Measurements from ENCODE around the gene ACSL4.
"Not testable (repeated sequence)": the region's sequence is repeated elsewhere in the genome, so short reads cannot be mapped to it uniquely, and the experiment has no call there.

Gene ACSL4

DNA sequence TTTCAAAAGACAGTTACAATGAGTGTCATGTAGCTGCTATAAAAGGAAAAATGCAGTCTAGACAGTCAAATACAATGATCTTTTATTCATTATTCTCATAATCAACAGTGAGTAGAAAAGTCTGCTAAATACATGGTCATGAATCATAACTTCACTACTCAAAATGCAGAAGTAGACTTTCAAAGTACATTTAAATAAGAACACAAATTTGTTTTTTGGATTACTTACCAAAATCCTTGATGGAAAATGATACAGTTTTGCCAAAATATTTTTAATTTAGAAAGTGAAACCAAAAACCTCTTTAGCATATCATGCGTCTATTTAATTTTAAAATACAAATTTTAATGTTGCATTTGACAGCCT, 4.9 kb downstream of the ACSL4 start:
- DNase-seq (ENCODE audit: low read depth): no peak

DNA sequence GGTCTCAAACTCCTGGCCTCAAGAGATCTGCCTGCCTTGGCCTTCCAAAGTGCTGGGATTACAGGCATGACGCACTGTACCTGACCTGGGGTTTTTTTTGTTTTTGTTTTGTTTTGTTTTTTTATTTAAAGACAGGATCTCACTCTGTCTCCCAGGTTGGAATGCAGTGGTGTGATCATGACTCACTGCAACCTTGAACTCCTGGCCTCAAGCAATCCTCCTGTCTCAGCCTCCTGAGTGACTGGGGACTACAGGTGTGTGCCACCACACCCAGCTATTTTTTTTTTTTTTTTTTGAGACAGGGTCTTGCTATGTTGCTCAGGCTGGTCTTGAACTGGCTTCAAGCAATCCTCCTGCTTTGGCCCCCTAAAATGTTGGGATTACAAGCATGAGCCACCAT, 8.1 kb downstream of the ACSL4 start:
- DNase-seq (ENCODE audit: low read depth): not testable (repeated sequence)

DNA sequence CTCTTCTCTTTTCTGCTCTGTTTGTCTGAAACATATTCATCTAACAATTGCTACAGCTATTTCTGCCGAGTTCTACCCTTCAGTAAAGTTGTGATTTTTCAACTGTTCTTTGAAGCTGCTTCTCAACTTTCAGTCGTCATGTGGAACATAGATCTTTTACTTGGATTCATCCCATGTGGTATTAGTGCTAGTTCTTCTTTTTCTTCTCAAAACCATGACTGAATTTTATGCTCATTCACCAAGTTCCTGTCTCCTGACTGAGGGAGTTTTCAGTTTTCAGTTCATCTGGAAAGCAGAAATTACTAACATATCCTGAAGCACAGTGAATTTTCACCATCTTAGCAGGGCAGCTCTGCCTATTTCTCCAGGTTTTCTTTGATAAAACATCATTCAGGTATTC, 12.1 kb downstream of the ACSL4 start:
- no peak for DNase-seq (ENCODE audit: low read depth)

DNA sequence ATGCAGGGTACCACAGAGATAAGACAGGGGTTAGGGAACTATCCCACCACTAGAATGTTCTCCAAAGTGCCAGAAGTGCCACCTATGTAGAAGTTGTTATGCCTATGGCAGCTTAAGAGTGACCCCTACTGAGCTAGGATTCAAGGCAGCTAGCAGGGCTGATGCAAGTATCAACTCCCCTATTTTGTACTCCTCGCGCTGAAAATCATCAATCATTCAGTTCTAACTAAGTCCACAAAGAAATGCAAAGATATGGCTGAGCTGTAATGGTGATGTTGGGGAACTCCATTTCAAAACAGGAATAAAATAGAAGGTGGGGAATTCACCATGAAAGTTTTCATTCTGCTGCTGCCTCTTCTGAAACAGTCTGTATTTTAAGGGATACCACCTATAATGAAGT, 13.8 kb downstream of the ACSL4 start:
- DNase-seq (ENCODE audit: low read depth): no peak

DNA sequence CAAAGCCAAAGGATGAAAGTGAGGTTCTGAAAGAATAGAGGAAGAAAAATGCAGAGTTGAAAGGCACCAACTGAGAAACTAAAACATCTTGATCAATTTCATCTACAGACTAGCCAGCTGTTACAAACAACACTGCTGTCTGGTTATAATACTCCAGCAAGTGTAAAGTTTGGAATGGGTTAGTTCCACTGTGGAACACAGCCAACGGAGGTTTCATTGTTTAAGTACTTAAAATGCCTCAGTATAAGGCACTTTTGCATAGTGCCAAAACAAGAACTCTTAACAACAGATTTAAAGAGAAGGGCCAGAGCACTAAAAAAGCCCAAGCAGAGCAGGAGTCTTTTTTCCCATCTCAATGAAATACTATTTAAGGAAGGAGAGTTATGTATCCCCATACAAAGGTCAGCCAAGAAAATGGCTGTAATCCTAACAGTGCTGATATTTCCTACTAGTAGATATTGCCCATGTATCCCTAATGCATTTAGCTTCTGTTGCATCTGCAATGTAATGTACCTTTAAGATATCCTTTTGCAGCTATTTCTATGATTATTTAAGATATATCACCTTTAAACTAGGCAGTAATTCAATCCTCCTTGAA, 16.5 kb downstream of the ACSL4 start:
- no peak for DNase-seq (ENCODE audit: low read depth)

DNA sequence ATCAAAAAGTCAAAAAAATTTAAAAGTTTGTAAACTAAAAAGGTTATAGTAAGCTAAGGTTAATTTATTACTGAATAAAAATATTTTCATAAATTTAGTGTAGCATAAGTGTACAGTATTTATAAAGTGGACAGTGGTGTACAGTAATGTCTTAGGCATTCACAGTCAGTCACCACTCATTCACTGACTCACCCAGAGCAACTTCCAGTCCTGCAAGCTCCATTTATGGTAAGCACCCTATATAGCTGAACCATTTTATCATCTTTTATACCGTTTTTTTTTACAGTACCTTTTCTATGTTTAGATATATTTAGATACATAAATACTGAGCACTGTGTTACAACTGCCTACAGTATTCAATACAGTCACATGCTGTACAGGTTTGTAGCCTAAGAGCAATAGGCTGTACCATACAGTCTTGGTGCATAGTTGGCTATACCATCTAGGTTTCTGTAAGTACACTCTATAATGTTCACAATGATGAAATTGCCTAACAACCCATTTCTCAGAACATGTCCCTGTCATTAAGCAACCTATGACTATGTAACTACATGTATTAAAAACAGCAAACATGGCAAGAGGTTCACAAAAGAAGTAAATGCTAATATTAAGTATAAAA, 18.6 kb downstream of the ACSL4 start:
- no peak for DNase-seq (ENCODE audit: low read depth)

DNA sequence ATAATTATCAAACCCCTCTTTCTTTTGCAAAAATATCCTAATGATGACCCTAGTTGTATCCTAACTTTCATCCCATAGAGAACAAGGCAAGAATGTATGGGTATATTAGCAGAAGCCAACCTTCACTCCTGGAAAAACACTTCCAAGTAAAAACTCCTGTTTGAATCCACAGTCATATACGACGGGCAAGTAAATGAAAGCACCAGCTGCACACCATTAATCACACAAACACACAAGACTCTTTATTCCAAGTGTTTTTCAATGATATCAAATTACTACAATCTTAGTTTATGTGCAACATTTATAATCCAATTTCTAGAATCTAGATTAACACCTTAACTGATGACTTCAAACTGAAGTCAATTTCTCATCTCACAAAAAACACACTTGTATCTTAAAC, 22.9 kb downstream of the ACSL4 start:
- no peak for DNase-seq (ENCODE audit: low read depth)

DNA sequence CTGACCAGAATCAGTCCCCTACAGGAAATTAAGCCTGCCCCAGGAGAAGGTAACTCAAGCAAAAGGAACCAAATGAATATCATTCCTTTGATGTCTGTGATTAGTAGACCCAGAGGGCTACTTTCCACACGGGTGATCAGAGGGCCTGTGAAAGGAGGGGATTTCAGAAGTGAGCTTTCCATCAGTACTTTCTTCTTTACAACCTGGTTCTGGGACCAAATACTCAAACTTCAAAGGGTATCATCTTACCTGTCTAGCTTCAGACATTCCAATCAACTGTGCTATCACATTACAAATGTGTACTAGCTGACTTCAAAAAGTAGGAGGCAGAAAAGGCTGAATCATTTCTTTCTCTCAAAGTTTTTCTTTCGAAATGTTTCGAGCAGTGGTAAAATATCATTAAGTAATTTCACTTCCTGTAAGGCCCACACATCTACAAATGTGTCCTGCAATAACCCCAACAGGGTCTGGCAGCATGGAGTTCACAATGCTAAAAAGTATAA, 23.9 kb downstream of the ACSL4 start:
- DNase-seq (ENCODE audit: low read depth): no peak

DNA sequence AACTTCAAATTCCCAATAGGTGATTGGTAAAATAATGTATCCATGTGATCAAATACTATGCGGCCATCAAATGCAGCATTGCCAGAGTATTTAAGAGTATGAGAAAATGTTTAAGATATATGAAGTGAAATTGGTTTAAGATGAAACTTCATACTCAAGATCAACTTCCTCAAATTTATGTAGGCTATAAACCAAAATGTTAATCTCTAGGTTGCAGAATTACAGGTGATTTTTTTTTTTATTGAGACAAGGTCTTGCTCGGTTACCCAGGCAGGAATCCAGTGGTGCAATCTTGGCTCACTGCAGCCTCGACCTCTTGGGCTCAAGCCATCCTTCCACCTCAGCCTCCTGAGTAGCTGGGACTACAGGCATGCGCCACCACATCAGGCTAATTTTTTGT, 25.3 kb downstream of the ACSL4 start:
- DNase-seq (ENCODE audit: low read depth): no peak

DNA sequence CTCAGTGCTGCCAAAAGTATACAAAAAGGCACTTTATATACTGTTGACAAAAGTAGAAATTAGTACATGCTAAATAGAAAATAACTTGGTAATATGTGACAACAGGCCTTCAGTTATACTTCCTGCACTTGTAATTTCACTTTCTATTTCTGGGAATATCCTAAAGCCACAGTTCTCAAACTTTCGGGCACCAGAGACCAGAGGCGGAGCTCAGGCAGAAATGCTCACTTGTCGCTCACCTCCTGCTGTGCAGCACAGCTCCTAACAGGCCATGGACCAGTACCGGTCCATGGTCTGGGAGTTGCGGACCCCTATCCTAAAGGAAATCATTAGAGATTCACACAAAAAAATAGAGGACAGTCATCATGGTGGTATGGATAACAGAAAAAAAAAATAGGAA, 25.7 kb downstream of the ACSL4 start:
- no peak for DNase-seq (ENCODE audit: low read depth)

DNA sequence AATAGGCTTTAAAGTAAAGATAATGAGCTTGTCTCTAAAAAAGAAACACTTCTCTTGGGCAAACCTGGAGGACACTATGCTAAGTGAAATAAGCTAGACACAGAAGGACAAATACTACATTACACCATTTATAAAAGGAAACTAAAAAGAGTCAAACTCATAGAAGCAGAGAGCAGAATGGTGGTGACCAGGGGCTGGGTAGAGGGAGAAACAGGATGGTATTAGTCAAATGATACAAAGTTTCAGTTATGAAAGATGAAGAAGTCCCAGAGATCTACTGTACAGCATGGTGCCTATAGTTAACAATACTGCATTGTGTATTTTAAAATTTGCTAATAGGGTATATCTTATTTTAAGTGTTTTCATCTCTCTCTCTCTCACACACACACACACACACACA, 28.5 kb downstream of the ACSL4 start:
- DNase-seq (ENCODE audit: low read depth): no peak

DNA sequence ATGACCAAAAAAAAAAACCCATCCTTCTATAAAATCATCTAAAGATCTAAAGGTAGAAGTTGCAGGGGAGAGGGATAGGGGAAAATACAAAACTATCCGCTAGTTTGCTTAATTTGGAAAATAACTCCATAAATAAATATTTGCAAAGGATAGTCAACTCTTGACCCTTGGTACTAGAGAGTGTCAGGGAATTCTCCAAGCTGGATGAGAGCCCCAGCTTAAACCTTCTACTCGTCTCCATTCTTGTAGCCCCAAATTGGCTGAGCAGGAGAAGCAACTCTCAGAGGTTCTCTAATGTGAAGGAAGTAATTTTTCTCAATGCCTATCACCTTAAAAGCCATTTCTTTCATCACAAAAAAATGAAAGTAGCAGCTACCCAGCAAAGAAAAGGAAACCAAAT, 35.2 kb downstream of the ACSL4 start:
- DNase-seq (ENCODE audit: low read depth): no peak

DNA sequence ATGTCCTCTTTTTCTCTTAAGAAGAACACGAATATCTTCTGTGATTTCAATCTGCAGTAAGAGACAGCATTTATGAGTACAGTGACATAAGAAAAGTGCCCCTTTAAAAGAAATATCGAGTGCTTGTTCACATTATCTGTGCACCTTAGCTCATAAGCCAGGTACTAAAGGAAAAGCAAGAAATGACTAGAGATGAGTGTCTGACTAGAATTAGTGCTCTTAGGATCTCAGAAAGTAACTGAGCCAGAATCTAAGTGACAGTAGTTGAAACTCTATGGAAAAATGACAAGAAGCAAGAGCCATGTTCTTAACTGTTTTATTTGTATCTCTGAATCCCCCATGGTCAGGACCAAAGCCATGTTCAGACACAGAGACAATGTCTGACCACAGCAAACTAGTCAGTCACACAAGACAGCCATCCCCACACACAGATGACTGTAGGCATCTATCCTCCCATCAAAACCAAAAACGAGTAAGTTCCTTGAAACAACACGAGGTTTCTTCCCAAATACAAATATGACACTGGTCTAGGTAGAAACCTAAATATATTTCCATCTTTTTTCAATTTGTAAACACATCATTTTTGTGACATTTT, 36.8 kb downstream of the ACSL4 start:
- DNase-seq (ENCODE audit: low read depth): no peak

DNA sequence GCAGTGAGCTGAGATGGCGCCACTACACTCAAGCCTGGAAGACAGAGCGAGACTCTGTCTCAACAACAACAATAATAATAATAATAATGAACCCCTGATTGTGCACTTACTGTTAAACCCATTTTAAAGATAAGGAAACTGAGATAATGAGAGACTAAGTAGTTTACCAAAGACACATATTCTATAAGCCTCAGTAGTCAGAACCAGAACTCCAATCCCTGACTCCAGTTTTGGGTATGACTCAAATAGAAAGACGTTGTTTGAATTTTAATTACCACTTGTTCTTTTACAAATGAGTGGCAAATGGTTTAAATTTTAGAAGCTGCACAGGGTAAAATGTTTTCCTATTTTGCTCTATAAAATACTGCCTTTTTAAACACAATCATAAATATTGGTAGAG, 37.4 kb downstream of the ACSL4 start:
- no peak for DNase-seq (ENCODE audit: low read depth)

DNA sequence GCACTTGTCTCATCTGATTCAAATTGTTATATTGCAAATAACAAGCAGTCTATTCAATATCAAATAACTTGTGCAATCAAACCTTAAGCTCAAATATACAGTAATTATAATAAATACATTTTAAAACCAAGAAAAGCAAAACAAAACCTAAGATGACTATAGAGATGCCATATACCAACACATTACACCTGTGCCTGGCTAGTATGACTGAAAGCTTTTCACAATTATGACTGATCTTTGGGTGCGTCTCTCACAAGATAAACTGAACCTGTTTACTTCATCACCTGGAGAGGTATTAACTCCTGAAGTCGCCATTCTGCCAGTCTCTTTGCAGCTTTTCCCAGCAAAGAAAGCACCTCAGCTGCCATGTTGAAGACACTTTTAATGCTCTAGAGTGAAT, 41.3 kb downstream of the ACSL4 start:
- no peak for DNase-seq (ENCODE audit: low read depth)

DNA sequence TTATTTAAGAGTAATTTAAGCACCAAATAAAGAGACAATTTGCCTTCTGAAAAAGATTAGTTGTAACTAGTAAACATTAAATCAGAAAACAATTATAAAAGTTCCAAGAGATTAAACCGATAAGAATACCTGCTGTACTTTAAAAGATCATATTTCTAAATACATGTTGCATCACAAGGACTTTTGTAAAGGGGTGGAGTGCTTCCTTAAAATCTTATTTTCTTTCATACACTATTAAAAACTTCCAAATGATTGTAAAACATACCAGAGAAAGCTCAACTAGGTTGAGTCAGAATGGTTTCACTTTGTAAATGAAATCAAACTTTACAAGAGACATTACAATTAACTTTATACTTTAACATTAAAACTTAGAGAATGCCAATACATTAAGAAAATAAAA, 41.8 kb downstream of the ACSL4 start:
- no peak for DNase-seq (ENCODE audit: low read depth)

DNA sequence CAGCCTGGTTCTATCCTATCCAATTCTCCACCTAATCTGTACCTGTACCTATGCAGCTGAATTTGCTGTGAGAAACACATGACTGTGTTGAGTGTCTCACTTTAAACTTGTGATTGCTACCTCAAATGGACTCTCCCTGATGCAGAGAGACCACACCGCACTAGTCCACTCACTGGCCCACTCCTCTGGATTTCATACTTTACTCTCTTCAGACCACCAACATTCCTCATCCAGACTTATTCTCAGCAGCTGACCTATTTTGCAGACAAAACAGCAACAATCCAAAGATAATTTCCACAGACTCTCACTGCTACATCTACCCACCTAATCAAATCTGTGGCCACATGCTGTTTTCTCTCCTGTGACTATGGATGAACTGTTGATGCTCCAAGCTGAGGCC, 45.2 kb downstream of the ACSL4 start:
- DNase-seq (ENCODE audit: low read depth): no peak

DNA sequence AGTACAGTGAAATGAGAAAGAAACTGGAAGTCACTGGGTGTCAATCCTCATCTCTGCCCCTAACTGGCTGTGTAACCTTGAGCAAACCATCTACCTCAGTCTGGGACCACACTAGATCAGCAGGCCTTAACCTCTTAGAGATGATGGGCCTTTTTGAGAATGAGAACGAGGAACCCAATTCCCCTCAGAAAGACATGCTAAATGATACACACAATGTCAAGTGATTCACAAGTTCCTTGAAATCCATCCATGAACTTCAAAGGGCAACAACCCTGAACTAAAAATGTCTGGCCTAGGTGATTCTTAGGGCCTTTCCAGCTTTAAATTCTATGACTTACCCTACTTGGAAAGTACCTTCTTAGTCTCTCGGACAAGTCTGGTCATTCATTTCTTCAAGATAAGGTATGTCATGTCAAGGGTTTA, 47.4 kb downstream of the ACSL4 start:
- no peak for DNase-seq (ENCODE audit: low read depth)

DNA sequence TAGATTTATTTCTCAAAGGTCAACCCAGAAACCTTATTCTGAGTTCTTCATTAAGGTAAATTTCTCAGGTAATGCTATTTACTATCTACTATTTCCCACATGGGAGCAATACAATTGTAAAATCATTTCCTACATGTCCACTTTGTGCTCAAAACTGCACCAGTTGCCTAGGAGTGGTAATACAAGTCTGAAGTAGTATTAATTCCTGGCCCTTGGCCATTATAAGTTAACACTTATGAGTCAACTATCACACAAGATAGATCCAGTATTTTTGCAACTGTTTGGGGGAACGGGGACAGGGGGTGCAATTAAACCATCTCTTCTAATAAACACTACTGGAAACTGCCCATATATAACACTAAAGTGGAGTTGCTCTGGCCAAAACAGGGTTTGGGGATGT, 48.9 kb downstream of the ACSL4 start:
- DNase-seq (ENCODE audit: low read depth): no peak

DNA sequence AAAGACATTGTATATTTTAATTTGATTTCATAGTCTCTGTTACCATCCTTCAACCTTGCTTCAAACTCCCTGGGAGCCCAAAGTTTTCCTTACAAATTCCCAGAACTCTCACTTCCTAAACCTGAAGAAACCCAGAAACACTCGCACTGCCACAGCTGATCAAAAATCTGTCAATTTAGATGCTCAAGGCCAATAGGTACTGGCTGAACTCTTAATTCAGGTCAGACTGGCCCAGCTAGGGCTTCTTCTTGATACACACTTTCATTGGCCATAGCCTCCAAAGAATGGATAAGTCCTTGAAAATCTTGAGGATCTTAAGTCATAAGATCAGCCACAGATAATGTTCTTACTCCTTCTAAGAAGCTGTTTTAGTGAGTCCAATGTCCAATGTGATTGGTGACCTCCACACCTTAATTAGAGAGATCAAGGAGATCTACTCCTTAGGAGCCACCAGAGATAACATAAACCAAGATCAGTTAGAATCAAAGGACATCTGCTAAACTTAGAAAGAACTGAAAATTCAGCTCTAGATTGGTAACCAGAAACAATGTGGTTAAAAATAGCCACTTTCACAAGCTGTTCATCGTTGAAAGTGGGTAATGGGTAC, 51.5 kb downstream of the ACSL4 start:
- no peak for DNase-seq (ENCODE audit: low read depth)

DNA sequence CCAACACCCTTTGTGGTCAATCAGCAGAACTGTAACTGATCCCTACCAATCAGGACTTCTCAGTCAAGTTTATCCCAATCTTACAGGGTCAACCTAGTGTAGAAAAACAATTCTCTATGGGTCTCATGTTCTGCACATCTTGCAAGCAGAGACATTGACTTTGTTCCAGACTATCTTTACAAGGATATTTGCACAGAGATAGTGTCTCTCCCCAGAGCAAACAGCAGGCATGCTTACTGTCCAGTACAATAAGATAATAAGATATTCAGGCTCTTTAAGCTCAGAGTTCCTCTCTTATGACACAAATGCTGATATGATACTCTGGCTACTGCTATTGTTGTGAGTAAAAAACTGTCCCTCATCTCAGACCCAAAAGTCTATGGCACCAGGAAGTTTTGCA, 53.2 kb downstream of the ACSL4 start:
- no peak for DNase-seq (ENCODE audit: low read depth)

DNA sequence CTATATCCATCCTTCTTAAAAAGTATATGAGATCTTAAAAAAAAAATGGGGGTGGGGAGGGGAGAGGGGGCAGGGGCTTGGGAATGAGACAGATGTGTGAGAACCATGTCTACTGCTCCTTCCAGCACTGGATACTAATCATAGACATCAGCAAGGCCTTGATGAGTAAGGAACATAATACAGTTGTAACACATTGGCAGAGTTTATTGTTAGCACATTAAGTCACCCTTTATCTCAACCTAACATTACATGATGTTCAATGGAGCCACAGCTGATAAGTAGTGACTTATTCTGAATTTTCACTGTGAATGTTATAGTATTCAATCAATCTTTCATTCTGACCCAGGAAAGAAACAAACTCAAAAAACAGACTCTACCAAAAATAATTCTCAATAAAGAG, 60.8 kb downstream of the ACSL4 start:
- DNase-seq (ENCODE audit: low read depth): no peak

DNA sequence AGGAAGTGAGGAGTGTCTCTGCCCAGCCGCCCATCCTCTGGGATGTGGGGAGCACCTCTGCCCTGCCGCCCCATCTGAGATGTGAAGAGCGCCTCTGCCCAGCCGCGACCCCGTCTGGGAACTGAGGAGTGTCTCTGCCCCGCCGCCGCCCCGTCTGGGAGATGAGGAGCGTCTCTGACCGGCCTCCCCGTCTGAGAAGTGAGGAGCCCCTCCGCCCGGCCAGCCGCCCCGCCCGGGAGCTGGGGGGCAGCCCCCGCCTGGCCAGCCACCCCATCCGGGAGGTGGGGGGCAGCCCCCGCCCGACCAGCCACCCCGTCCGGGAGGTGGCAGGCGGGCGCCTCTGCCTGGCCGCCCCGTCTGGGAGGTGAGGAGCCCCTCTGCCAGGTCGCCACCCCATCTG, 61.9 kb downstream of the ACSL4 start:
- DNase-seq (ENCODE audit: low read depth): not testable (repeated sequence)

DNA sequence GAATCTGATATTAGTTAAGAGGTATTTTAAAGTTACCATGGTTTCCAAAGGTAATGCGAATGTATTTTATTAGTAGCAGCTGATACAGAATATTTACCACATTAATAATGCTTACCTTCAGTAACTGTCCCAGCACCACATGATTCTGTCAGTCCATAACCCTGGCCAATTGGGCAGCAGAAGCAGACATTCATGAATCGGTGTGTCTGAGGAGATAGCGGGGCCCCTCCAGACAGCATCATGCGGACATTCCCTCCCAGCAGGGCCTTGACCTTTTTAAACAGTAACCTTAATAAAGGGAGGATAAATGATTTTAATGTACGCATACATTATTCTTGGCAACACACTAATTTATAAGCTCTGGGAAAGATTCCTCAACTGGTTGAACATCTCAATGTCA, 65.1 kb downstream of the ACSL4 start:
- DNase-seq (ENCODE audit: low read depth): no peak

Data from activated T-cell treated with anti-CD3 and anti-CD28 coated beads for 24 hours (primary cell).